DND-41 (cell line): Measurements from ENCODE around the gene FLVCR1.

Experiments
- ATAC-seq: fragments of 200-7000 bp; cut with Tn5 transposase; 3 replicates; pipeline ENCODE4 v1.9.1; 2021; ENCODE audit warnings: low read depth; ENCODE audit not compliant: insufficient read depth
- DNase-seq: peaks from one replicate; pipeline ENCODE4 v3.0.0-alpha.2; 2020
- H2AFZ ChIP-seq: 2 replicates; pipeline ENCODE4 v1.6.0; 2012; ENCODE audit warnings: low read depth, low read length
- H3K27ac ChIP-seq: 2 replicates; pipeline ENCODE4 v1.5.1; 2012; ENCODE audit warnings: low read length, inconsistent platforms
- H3K27me3 ChIP-seq: fragments of 200-600 bp; sonication (generic); 2 replicates; pipeline ENCODE4 v1.6.0; 2012; ENCODE audit warnings: low read length, mild to moderate bottlenecking, inconsistent platforms; ENCODE audit not compliant: insufficient read depth, poor library complexity
- H3K36me3 ChIP-seq: 2 replicates; pipeline ENCODE4 v1.5.1; 2012; ENCODE audit warnings: low read length, inconsistent platforms; ENCODE audit not compliant: insufficient read depth
- H3K4me1 ChIP-seq: 2 replicates; pipeline ENCODE4 v1.5.1; 2012; ENCODE audit warnings: mild to moderate bottlenecking, low read length; ENCODE audit not compliant: insufficient read depth
- H3K4me2 ChIP-seq: 2 replicates; pipeline ENCODE4 v1.6.0; 2012; ENCODE audit warnings: mild to moderate bottlenecking, moderate library complexity, low read length, inconsistent platforms; ENCODE audit not compliant: insufficient read depth
- H3K4me3 ChIP-seq, 2 experiments: fragments of 200-600 bp in 1 of 2; shearing (Covaris generic) in 1 of 2; 2 replicates each; pipeline ENCODE4 v1.5.1; 2012 to 2016; ENCODE audit warnings: inconsistent platforms in 2 of 2, low read length in 2 of 2, mild to moderate bottlenecking in 2 of 2, low read depth in 1 of 2, moderate library complexity in 1 of 2
- H3K79me2 ChIP-seq: 2 replicates; pipeline ENCODE4 v1.6.0; 2012; ENCODE audit warnings: low read length, inconsistent platforms; ENCODE audit not compliant: insufficient read depth
- H3K9ac ChIP-seq: 2 replicates; pipeline ENCODE4 v1.6.0; 2012; ENCODE audit warnings: low read depth, mild to moderate bottlenecking, inconsistent platforms, low read length, moderate library complexity
- H3K9me3 ChIP-seq: 2 replicates; pipeline ENCODE4 v1.5.1; 2012; ENCODE audit warnings: low read length, moderate library complexity, mild to moderate bottlenecking, inconsistent platforms; ENCODE audit not compliant: insufficient read depth, severe bottlenecking
- H4K20me1 ChIP-seq: 2 replicates; pipeline ENCODE4 v1.6.0; 2012; ENCODE audit warnings: low read length; ENCODE audit not compliant: insufficient read depth
- EZH2 ChIP-seq: IDR thresholded peaks from 3 replicates; pipeline ENCODE4 v1.6.1; 2012; ENCODE audit warnings: borderline replicate concordance, low read depth, mild to moderate bottlenecking, moderate library complexity, low read length, inconsistent platforms; ENCODE audit not compliant: severe bottlenecking
- TF ChIP-seq, protein P1 (sequence below): IDR thresholded peaks from 2 replicates; pipeline ENCODE4 v1.5.1; 2012; ENCODE audit warnings: borderline replicate concordance, low read length, moderate library complexity, mild to moderate bottlenecking; ENCODE audit not compliant: poor library complexity, severe bottlenecking; ENCODE audit errors: extremely low read depth

Gene FLVCR1

DNA sequence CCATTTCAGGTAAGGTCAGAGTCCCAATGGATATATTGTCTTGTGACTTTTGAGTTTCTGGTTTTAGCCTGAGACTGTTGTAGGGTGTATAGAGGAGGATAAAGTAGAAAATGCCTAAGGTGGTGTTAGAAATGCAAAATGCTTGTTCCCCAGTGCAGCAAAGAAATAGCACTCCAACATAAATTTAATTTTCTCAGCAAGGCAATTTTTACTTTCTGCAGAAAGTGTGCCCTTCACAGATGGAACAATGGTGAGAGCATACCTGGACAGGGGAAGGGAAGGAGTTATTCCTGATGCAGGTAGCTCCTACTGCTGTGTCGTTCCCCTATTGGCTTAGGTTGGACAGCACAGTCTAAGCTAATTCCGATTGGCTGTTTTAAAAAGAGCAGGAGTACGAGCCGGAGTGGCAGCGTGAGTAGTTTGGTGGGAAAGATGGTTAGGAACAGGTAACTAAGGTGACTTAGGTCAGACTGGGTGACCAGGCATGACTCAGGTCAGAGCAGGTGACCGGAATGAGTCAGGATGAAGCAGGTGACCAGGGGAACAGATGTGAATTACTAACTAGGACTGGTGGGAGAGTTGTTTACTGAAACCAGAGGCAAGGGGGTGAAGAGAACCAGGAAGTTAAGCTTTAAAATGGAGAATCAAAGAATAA lies 32.1 kb upstream of the FLVCR1 start:
- Histone ChIP-seq H3K27ac (no peak overlapping the region), H3K36me3 (no peaks in the 10 kb centered on the region), H3K27me3 (no peaks in the 10 kb centered on the region), H3K4me2 (no peak overlapping the region), H3K9ac (no peak overlapping the region), H3K9me3 (peaks cover 16% of the 10 kb centered on the region), H3K4me1 (no peaks in the 10 kb centered on the region), H3K79me2 (no peaks in the 10 kb centered on the region), H2AFZ (no peak overlapping the region), H4K20me1 (no peaks in the 10 kb centered on the region), H3K4me3 (no peak overlapping the region)
- TF ChIP-seq EZH2, result no peak
- TF ChIP-seq, protein P1, sequence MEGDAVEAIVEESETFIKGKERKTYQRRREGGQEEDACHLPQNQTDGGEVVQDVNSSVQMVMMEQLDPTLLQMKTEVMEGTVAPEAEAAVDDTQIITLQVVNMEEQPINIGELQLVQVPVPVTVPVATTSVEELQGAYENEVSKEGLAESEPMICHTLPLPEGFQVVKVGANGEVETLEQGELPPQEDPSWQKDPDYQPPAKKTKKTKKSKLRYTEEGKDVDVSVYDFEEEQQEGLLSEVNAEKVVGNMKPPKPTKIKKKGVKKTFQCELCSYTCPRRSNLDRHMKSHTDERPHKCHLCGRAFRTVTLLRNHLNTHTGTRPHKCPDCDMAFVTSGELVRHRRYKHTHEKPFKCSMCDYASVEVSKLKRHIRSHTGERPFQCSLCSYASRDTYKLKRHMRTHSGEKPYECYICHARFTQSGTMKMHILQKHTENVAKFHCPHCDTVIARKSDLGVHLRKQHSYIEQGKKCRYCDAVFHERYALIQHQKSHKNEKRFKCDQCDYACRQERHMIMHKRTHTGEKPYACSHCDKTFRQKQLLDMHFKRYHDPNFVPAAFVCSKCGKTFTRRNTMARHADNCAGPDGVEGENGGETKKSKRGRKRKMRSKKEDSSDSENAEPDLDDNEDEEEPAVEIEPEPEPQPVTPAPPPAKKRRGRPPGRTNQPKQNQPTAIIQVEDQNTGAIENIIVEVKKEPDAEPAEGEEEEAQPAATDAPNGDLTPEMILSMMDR, result no peak
- ATAC-seq (no peak), DNase-seq (no peak)

DNA sequence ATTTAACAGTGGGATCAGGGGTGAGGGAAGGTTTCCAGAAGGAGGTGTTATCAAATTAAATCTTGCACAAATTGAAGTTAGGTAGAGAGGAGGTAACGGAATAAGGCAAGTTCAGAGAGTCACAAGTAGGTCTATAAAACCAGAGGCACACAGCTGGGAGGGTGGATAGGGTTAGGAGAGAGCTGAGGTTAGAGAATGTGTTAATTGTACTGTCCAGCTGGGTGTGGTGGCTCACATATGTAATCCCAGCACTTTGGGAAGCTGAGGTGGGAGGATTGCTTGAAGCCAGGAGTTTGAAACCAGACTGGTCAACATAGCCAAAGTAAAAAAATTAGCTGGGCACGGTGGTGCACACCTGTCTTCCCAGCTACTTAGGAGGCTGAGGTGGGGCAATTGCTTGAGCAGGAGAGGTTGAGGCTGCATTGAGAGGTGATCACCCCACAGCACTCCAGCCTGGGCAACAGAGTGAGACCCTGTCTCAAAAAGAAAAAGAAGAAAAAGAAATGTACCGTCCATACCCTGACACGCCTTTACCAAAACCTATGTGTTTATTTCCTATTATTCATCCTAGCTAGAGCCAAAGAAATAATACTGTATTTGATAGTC lies 30.8 kb upstream of the FLVCR1 start:
- Histone ChIP-seq H2AFZ (no peak overlapping the region), H3K27me3 (no peaks in the 10 kb centered on the region), H4K20me1 (no peaks in the 10 kb centered on the region), H3K79me2 (no peaks in the 10 kb centered on the region), H3K36me3 (no peaks in the 10 kb centered on the region), H3K9me3 (peaks cover 16% of the 10 kb centered on the region), H3K27ac (no peak overlapping the region), H3K9ac (no peak overlapping the region), H3K4me2 (no peak overlapping the region), H3K4me1 (no peaks in the 10 kb centered on the region), H3K4me3 (no peak overlapping the region)
- DNase-seq (no peak), ATAC-seq (no peak)
- TF ChIP-seq, protein P1, result no peak
- TF ChIP-seq EZH2, result no peak

DNA sequence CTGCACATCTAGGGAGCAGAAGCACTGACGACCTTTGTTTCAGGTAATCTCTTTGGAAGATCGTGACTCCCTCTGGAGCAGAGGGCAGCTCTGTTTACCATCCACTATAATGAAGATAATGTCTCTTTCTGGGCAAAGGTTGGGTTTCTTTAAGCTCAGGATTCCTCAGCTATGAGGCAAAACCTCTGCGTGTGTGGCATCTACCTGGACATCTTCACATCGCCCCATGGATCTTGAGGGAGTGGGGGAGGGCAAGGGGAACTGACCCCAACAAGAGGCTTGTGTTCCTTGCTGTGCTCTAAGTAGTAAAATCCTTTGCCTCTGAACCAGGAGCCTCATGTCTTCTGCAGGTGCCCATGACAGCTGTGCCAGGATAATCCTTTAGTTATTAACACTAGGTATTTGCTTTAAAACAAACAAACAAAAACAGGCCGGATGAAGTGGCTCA lies 30.2 kb upstream of the FLVCR1 start:
- Histone ChIP-seq H3K9ac (no peak overlapping the region), H4K20me1 (no peaks in the 10 kb centered on the region), H3K27me3 (no peaks in the 10 kb centered on the region), H3K36me3 (no peaks in the 10 kb centered on the region), H3K4me3 (no peak overlapping the region), H3K4me2 (no peak overlapping the region), H3K4me1 (no peaks in the 10 kb centered on the region), H3K79me2 (no peaks in the 10 kb centered on the region), H3K27ac (no peak overlapping the region), H3K9me3 (peaks cover 16% of the 10 kb centered on the region), H2AFZ (no peak overlapping the region)
- TF ChIP-seq, protein P1, result no peak
- TF ChIP-seq EZH2, result no peak
- DNase-seq (no peak), ATAC-seq (no peak)
